CD4-positive, alpha-beta T cell treated with Interleukin-17A for 4 hours (primary cell): Measurements from ENCODE around the gene LTBP3.
A peak's percentile ranks its signal among the peaks of the same experiment; 100 is the strongest.

ENCODE experiments used
- DNase-seq: peaks from one replicate; pipeline ENCODE4 v3.0.0-alpha.2; 2020; ENCODE audit warnings: mixed read lengths

LTBP3 gene

GRCh38 chr11:65553301-65554001, 4.7 kb downstream of the LTBP3 start:
- peak; percentile 90 for DNase-seq

- DNase-seq = no peak
Measured at GRCh38 chr11:65552388-65552951, 5.7 kb downstream of the LTBP3 start.

- DNase-seq = peak; percentile 77
Measured at GRCh38 chr11:65551572-65552387, 6.4 kb downstream of the LTBP3 start.

DNA sequence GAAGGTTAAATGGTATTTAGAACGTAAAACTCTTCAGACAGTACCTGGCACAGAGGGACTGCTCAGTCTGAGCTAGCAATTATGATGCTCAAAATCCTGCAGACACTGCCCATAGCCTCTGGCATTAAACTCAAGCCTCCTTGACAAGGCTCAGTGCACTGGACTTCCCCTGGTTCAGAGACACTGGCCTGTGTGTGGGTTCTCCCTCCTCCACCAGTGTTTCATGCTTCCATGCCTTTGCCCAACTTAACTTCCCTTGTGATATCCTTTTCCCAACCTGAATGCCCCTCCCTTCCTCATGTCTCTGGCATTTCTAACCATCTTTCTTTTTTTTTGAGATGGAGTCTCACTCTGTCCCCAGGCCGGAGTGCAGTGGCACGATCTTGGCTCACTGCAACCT, 9.1 kb downstream of the LTBP3 start:
- no peak for DNase-seq

GRCh38 chr11:65548395-65548794, 9.8 kb downstream of the LTBP3 start:
- DNase-seq = no peak

- peak; percentile 59 for DNase-seq
Measured at GRCh38 chr11:65547446-65548125, 10.6 kb downstream of the LTBP3 start.

GRCh38 chr11:65546217-65546958, 11.8 kb downstream of the LTBP3 start:
- peak; percentile 99 for DNase-seq

DNA sequence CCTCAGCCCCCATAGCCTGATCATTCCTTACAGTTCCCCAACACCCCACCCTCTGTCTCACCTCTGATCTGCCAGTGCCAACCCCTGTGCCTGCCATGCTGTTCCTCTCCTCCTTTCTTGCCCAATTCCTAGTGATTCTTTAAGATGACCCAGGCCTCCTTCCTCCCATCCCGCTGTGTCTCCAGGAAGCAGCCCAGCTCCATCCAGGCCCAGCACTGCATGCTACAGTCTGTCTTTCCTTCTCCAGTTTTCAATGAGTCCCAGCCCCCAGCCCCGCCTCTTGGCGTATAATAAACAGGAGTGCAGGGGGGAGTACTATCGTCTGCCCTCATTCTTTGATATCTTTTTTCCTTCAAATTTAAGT, 12.3 kb downstream of the LTBP3 start:
- no peak for DNase-seq

- no peak for DNase-seq
Measured at GRCh38 chr11:65542738-65543390, 15.3 kb downstream of the LTBP3 start.

DNA sequence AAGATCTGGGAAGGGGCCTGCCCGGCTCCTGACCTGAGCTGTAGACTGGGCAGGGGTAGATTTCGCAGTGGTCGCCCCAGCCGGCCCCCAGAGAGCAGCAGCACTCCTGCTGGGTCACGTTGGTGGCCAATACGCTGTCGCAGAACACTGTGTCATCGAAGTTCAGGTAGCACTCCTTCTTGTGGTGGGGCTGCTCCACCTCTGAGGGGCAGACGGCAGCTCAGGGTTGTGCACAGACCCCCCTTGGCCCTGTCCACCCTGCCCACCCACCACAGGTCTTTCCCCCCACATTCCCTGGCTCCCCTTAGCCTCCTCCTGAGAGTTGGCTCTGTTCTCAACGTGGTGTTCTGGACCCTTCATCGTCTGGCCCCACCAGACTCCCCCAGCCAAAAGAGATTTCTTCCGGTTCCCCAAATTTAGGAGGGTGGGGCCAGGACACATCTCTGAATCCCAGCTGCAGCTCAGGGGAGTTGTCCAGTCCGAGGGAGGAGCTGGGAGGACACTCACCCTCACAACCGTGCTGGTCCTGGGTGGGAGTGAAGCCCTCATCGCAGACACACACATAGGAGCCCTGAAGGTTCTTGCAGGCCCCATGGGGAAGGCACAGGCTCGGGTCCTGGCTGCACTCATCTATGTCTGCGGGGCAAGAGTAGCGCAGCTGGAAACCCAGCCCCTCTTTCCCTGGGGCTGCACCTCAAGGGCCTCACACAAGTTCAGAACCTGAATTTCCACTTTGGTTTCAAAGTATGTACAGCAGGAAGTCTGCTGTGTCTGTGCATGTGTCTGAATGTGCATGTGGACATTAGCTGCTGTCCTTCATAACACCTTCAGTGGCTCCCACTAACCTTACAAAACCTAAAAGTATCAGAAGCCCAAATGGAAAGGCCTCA, 16.8 kb downstream of the LTBP3 start:
- DNase-seq = no peak

- peak; percentile 94 for DNase-seq
Measured at GRCh38 chr11:65540290-65541092, 17.7 kb downstream of the LTBP3 start.

DNA sequence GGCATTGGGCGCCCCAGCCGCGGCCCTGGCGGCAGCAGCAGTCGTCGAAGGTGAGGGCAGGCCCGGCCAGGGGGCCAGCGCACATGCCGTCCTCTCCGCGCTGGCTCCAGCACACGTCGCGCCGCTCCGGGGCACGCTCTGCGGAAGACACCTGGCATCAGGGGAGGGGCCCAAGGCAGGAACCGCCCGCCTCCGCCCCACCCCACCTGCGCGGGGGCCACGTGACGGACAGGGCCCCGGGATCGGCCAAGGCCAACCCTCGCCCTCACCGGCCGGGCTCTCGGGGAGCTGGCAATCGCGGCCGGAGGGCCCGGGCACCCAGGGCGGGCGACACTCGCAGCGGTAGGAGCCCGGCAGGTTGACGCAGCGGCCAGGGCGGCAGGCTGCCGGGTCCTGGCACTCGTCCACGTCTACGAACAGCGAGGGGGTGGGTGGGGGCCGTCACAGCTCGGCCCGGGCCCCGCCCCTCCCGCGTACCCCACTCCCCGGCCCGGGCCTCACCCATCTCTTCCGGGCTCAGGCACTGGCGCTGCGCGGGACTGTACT, 18.3 kb downstream of the LTBP3 start:
- DNase-seq = no peak

DNA sequence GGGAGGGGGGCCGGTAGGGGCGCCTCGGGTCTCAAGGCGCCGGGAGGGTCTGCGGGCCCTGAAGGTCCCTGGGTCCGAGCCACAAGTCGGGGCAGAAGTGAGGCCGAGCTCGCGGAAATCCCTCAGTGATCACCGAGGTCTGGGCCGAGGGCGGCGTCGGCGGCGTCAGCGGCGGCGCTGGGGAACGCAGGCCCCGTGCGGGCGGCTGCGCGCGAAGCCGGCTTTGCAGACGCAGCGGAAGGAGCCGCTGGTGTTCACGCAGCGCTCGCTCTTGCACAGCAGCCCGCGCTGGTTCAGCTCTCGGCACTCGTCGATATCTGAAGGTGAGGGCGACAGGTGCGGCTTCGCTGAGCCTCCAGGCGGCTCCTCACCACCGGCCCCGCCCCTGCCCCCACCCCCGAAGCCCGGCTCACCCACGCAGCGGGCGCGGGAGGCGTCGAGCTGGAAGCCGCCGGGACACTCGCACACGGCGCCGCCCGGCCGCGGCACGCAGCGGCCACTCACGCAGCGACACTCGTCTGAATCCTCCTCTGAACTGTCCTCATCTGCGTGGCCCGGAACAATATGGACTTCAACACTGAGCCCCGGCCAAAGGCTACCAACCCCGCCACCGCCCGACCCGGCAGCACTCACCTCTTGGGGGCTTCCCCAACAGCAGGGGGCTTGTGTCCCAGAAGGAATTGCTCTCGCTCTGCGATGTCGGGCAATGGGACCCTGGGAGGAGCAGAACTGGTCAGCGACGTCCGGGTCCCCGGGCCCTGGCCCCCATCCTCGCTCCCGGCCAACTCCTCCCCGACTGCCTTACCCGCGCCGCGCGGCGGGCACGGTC, 19.0 kb downstream of the LTBP3 start:
- no peak for DNase-seq

- DNase-seq = no peak
Measured at GRCh38 chr11:65538232-65538914, 19.8 kb downstream of the LTBP3 start.

GRCh38 chr11:65537620-65538231, 20.4 kb downstream of the LTBP3 start:
- DNase-seq = peak; percentile 2

GRCh38 chr11:65537296-65537597, 20.9 kb downstream of the LTBP3 start:
- DNase-seq = peak; percentile 2

GRCh38 chr11:65536412-65537295, 21.5 kb downstream of the LTBP3 start:
- peak; percentile 2 for DNase-seq
